Raji (cell line): ENCODE data around the gene TRAPPC5.

ENCODE experiments used
- POLR2A ChIP-seq: IDR thresholded peaks from 2 replicates; pipeline ENCODE4 v1.6.1; 2011; ENCODE audit warnings: low read depth, low read length, control low read depth; ENCODE audit not compliant: insufficient read depth

The TRAPPC5 gene

GRCh38 chr19:7701049-7701653 is 20.5 kb downstream of the TRAPPC5 start:
- TF ChIP-seq POLR2A = no peak

DNA sequence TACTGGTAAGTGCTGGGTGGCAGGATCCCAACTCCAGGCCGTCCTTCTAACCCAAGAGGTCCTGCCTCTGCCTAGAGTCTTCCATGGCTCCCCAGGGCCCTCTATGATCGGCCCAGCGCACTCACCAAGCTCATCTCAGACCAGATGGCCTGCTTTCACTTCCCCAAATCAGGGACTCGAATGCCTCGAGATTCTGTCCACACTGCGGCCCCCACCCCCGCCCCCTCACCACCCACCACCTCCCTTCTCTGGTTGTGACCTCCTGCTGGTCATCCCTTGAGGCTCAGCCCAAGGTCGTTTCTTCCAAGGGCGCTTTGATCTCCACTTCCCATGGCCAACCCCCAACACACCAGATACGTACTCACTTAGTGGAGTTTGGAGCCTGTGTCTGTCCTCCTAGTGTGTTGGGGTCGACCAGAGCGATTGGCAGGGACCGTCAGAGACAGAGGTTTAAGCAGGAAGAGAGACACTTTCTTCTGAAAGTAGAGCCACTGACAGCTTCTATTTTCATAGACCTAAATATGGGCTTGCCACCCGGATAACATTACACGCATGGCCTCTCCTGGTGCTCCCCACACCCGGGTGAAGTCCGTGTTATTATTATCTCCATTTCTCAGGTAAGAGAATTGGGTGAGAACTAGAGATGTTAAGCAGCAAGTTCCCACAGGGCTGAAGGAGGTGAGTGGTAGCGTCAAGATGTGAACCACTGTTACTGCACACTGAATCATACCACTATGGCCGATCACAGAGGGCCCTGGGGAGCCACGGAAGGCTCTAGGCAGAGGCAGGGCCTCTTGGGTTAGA is 21.2 kb downstream of the TRAPPC5 start, which contains the start of gene FCER2:
TSS of gene FCER2 (minus strand) at position 478 of the 804 bp plus-strand sequence. CDS start 2,371 bp downstream, outside the sequence.
- TF ChIP-seq POLR2A = no peak

DNA sequence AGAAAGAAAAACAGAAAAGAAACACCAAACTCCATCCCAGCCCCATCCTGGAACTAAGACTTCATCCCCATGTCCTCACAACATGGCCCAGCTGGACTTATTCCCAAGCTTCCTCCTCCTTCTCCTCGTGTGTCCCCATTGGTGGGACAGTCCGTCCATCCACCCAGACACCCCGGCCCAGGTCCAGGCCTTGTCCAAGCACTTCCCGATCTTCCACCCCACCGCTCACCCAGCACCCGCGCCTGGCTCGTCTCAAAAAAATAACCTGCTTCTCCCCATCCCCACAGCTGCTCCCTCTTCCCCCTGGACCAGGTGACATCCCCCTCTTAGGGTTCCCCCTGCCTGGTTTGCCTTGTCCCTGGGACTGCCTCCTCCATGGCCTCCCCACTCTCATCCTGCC is 22.7 kb downstream of the TRAPPC5 start:
- TF ChIP-seq POLR2A = no peak

GRCh38 chr19:7704280-7705060 is 23.8 kb downstream of the TRAPPC5 start:
- TF ChIP-seq POLR2A = no peak

- no peak for TF ChIP-seq POLR2A
Measured at GRCh38 chr19:7705387-7706187, 25.0 kb downstream of the TRAPPC5 start.

- TF ChIP-seq POLR2A = no peak
Measured at GRCh38 chr19:7706188-7706954, 25.7 kb downstream of the TRAPPC5 start.

- no peak for TF ChIP-seq POLR2A
Measured at GRCh38 chr19:7706955-7707456, 26.4 kb downstream of the TRAPPC5 start.

GRCh38 chr19:7709932-7710460 is 29.4 kb downstream of the TRAPPC5 start:
- TF ChIP-seq POLR2A = no peak

- no peak for TF ChIP-seq POLR2A
Measured at GRCh38 chr19:7710616-7711015, 30.0 kb downstream of the TRAPPC5 start.

DNA sequence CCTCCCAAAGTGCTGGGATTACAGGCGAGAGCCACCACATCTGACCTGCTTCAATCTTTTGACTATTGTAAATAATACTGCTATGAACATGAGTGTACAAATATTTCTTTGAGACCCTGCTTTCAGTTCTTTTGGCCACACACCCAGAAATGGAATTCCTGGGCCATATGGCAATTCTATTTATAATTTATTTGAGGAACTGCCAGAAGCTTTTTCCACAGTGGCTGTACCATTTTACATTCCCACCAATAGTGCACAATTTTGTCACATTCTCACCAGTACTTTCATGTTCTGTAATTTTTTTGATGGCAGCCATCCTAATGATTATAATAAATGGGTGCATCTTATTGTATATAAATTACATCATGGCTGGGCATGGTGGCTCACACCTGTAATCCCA is 35.0 kb downstream of the TRAPPC5 start:
- TF ChIP-seq POLR2A = no peak

DNA sequence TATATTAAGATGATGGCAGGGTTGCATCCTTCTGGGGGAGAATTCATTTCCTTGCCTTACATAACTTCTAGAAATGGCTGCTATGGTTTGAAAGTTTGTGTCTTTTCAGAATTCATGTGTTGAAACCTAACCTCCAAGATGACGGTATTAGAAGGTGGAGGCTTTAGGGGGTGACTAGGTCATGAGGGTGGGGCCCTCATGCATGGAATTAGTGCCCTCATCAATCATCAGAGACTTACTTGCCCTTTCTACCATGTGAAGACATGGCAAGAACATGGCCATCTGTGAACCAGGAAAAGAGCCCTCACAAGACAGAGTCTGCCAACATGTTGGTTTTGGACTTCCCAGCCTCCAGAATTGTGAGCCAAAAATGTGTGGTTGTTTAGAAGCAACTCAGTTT is 36.1 kb downstream of the TRAPPC5 start:
- TF ChIP-seq POLR2A = no peak

DNA sequence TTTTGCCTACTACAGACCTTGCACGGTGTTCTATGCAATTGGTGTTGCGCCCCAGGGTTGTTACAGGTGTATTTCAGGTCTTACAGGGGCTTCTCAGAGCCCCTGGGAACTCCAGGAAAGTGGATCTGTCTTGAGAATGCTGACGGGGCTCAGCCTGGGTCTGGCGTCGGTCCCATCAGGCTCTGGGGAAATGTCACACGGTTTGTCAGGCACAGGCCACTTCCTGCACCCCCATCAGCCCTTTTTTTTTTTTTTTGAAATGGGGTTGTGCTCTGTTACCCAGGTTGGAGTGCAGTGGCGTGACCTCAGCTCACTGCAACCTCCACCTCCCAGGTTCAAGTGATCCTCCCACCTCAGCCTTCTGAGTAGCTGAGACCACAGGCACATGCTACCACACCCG is 38.0 kb downstream of the TRAPPC5 start:
- no peak for TF ChIP-seq POLR2A

DNA sequence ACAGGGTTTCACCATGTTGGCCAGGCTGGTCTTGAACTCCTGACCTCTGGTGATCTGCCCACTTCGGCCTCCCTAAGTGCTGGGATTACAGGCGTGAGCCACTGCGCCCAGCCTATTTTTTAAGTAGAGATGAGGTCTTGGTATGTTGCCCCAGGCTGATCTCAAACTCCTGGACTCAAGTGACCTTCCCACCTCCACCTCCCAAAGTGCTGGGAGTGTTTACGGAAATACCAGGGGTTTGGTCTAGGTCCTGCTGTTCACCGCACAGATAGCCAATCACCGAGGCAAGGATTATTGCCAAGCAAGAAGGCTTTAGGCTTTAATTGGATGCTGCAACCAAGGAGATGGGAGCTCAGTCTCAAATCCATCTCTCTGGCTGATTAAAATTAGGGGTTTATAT is 39.7 kb downstream of the TRAPPC5 start:
- TF ChIP-seq POLR2A = no peak

DNA sequence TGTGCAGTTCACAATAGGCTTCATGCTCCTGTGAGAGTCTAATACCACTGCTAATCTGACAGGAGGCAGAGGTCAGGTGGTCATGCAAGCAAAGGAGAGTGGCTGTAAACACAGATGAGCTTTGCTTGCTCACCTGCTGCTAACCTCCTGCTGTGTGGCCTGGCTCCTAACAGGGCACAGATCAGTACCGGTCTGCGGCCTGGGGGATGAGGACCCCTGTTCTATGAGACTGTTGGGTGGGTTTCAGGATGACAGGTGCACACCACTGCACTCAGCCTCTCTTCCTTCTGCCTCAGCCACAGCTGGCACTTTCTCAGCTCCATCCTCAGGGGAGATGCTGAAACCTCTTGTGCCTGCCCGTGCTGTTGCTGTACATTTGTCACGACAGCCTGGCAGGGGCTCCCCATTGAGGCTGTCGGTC is 41.6 kb downstream of the TRAPPC5 start:
- TF ChIP-seq POLR2A = no peak
